ENCODE measurements around the gene MYO1E. TPM values are rescaled to one million over a fixed set of nuclear protein-coding genes. Genes with fewer than 3 reads are reported as not detected.

MYO1E gene
- total RNA-seq, 4 donors from 2014 or later: 23.3 to 99.8 (median 66.5) TPM

DNA sequence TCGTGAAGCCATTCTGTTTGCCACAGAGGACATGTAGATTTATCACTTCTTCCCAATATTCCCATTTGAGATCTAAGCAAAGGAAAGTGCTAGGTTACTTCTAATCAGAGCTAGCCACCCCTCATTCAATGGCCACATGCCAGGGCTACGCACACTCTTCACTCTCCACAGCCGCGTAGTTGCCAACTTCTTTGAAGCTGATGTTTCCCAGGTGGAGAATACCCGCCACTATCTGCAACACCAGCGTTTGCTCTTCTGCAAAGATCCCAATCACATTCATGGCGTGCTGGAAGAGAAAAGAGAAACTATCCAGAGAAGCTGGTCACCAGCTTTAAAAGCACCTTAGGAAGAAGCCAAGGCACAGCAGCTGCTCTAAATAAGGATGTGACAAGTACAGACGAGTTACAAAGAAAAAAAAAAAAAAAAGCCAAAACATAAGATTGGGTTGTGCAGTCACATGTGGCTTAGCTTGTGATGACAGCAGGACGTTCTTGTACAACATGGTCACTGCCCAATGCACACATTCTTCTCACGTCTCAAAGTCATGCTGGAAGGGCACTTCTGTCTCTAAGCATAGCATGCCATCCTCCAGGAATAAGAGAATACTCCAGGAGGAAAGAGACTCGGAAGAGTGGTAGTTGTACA, 149.6 kb downstream of the MYO1E start:
- intact Hi-C loops (cut with DNase I; ENCODE audit: low total_unique reads): no loop called here
- TF ChIP-seq POLR2A (IDR thresholded peaks at IDR 0.05): no peak
- DNase-seq: no peak
- Histone ChIP-seq H3K4me1 (peaks cover 0 to 4% of the 10 kb centered on the region in 2 donors), H3K27me3 (no peaks in the 10 kb centered on the region), H3K4me3 (no peak overlapping the region), H3K9me3 (no peaks in the 10 kb centered on the region), H3K36me3 (no peaks in the 10 kb centered on the region), H3K27ac (peak overlapping the region; percentile 75 to 83)

DNA sequence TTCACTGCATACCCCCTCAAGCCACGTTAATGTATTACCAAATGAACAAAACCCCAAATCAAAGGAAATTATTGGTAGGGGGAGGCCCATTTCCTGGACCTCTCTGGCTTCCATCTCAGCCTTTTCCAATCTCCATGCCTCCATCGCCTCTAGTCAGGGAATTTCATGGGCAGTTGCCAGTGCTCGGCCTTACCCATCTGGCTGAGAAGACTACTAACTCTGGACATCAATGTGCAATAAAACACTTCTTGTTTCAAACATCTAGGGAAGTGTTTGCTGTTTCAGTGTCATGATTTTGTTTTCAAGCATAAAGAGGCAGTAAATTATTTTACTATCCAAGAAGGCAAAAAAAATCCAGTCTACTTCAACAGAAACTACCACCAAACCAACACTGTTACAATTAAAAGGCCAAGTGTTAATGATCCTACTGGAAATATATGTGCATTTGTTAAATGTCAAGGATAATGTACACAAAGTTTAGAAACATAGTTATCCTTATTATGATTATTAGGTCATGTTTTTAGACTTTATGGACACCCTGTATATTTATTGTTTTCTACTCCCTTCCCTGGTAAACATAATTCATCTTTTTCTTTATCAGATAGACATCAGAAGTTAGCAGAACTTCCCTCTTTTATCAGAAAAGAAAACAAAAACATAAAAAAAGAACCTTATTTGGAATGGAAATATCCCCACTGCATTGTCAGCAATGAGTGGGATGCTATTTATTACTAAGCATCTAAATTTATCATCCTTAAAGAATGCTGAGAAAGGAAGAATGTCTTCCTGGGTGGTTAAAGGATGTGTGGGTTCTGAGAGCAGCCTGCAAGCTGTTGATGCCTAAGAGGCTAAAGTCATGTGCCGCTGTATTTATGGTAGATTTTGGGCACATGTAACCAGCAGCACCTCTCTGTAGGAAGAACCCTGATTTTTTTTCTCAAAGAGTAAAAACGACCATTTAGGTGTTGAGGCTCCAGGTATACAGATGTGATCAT, 150.9 kb downstream of the MYO1E start:
- Histone ChIP-seq H3K4me3 (no peak overlapping the region), H3K27me3 (no peaks in the 10 kb centered on the region), H3K27ac (peak overlapping the region; percentile 75 to 83), H3K9me3 (no peaks in the 10 kb centered on the region), H3K36me3 (no peaks in the 10 kb centered on the region), H3K4me1 (peaks cover 0 to 4% of the 10 kb centered on the region in 2 donors)
- intact Hi-C loops (cut with DNase I; ENCODE audit: low total_unique reads): no loop called here
- TF ChIP-seq, protein P1, sequence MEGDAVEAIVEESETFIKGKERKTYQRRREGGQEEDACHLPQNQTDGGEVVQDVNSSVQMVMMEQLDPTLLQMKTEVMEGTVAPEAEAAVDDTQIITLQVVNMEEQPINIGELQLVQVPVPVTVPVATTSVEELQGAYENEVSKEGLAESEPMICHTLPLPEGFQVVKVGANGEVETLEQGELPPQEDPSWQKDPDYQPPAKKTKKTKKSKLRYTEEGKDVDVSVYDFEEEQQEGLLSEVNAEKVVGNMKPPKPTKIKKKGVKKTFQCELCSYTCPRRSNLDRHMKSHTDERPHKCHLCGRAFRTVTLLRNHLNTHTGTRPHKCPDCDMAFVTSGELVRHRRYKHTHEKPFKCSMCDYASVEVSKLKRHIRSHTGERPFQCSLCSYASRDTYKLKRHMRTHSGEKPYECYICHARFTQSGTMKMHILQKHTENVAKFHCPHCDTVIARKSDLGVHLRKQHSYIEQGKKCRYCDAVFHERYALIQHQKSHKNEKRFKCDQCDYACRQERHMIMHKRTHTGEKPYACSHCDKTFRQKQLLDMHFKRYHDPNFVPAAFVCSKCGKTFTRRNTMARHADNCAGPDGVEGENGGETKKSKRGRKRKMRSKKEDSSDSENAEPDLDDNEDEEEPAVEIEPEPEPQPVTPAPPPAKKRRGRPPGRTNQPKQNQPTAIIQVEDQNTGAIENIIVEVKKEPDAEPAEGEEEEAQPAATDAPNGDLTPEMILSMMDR (IDR thresholded peaks at IDR 0.05): no peak
- TF ChIP-seq POLR2A (IDR thresholded peaks at IDR 0.05): no peak
- DNase-seq: peak; percentile 31 to 62

GRCh38 chr15:59218710-59219109, 154.0 kb downstream of the MYO1E start:
- H3K4me3 ChIP-seq: no peak overlapping the region
- H3K36me3 ChIP-seq: no peaks in the 10 kb centered on the region
- H3K27ac ChIP-seq: no peak overlapping the region

GRCh38 chr15:59217876-59218498, 154.7 kb downstream of the MYO1E start:
- H3K27ac ChIP-seq: no peak overlapping the region
- H3K36me3 ChIP-seq: no peaks in the 10 kb centered on the region
- intact Hi-C loops (cut with DNase I; ENCODE audit: low total_unique reads): no loop called here
- peaks cover 0 to 4% of the 10 kb centered on the region in 2 donors for H3K4me1 ChIP-seq
- H3K4me3 ChIP-seq: no peak overlapping the region
- H3K9me3 ChIP-seq: no peaks in the 10 kb centered on the region
- no peaks in the 10 kb centered on the region for H3K27me3 ChIP-seq
- TF ChIP-seq, protein P1 (IDR thresholded peaks at IDR 0.05): no peak
- no peak for TF ChIP-seq POLR2A (IDR thresholded peaks at IDR 0.05)
- DNase-seq: no peak

More at GRCh38 chr15:59218710-59219109, 154.0 kb downstream of the MYO1E start:
- intact Hi-C loops (cut with DNase I; ENCODE audit: low total_unique reads): no loop called here
- H3K4me1 ChIP-seq: peaks cover 0 to 4% of the 10 kb centered on the region in 2 donors
- TF ChIP-seq, protein P1 (IDR thresholded peaks at IDR 0.05): no peak
- no peak for TF ChIP-seq POLR2A (IDR thresholded peaks at IDR 0.05)
- DNase-seq: no peak
- H3K9me3 ChIP-seq: no peaks in the 10 kb centered on the region
- no peaks in the 10 kb centered on the region for H3K27me3 ChIP-seq

DNA sequence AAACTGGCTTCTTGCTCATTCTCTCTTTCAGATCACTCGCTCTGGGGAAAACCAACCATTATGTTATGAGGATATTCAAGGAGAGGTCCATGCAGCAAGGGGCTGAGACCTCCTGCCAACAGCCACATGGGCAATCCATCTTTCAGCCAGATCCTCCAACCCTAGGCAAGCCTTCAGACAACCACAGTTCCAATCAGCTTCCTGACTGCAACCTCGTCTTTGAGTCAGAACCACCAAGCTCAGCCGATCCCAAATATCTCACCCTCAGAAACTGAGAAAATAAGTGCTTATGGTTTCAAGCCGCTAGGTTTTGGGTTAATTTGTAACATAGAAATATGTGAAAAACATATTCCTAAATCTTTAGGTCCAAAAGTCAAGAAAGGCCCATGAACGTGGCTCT, 155.8 kb downstream of the MYO1E start:
- TF ChIP-seq, protein P1 (IDR thresholded peaks at IDR 0.05): no peak
- no peak for TF ChIP-seq POLR2A (IDR thresholded peaks at IDR 0.05)
- intact Hi-C loops (cut with DNase I; ENCODE audit: low total_unique reads): no loop called here
- H3K4me1 ChIP-seq: peaks cover 0 to 4% of the 10 kb centered on the region in 2 donors
- H3K4me3 ChIP-seq: no peak overlapping the region
- no peaks in the 10 kb centered on the region for H3K27me3 ChIP-seq
- DNase-seq: no peak
- H3K27ac ChIP-seq: no peak overlapping the region
- H3K9me3 ChIP-seq: no peaks in the 10 kb centered on the region
- H3K36me3 ChIP-seq: no peaks in the 10 kb centered on the region

Measured in uterus (tissue), 4 donors.